Measurements from ENCODE around the gene ATP2B3.

Gene ATP2B3

DNA sequence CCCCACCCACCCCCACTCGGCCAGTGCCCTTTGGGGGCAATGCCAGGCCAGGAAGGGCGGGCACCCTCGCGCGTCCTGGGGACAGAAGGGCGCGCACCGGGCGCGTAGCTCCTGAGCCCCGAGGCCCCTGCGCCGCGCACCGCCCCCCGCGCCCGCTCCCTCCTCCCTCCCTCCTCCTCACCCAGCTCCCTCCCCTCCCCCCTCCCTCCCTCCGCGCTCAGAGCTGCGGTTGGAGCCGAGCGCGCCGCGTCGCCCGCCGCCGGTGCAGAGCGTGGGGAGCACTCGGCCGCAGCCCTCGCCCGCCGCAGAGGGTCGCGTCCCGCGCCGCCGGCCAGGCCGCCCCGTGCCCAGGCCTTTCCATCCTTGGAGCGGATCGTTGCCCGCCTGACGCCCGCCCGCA lies at the start of gene ATP2B3:
ATP2B3 (plus strand) TSS at position 220 of the 400 bp plus-strand sequence. CDS start 18,606 bp downstream, outside the sequence.
- Histone ChIP-seq H3K27me3 (replicated peaks; ENCODE audit: control insufficient read depth, insufficient read depth, low read length) (peaks cover 56% of the 10 kb centered on the region), H3K36me3 (ENCODE audit: control insufficient read depth, insufficient read depth, low read length, severe bottlenecking) (no peaks in the 10 kb centered on the region), H3K9me3 (ENCODE audit: control insufficient read depth, low read length) (no peaks in the 10 kb centered on the region), H3K9ac (ENCODE audit: low read length) (no peak within 1 kb of the TSS), H3K4me3 (ENCODE audit: low read length) (no peak within 1 kb of the TSS), H3K4me1 (ENCODE audit: control insufficient read depth, insufficient read depth, low read length) (peaks cover 9% of the 10 kb centered on the region)
- no peak for DNase-seq (ENCODE audit: low read depth)

DNA sequence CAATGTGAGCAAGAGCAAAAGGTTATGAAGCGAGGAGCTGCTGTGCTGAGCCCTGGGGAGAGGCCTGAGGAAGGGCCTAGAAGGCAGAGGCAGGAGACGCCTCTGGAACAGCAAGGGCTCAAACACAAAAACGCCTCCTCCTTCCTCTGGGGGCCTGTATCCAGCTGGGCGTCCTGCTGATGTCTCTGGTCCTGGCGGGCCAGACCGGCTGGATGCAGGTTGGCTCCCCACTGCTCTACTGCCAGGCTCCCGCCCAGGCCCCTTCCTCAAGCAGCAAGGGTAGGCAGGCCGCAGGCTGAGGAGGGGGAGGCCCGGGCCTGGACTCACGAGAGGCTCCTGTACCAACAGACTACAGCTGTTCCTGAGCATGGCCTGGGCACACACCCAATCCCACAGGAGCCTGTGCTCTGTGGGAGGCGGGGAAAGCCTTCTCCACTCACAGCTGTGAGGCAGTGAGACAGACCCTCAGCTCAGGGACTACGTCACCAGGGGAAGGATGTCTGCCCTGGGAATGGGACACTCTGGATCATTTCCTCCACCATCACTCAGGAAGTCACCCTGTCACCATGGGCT lies 49.3 kb upstream of the ATP2B3 start:
- H3K9ac ChIP-seq (ENCODE audit: low read length): no peak overlapping the region
- H3K4me3 ChIP-seq (ENCODE audit: low read length): no peak overlapping the region
- DNase-seq (ENCODE audit: low read depth): no peak
- peaks cover 3% of the 10 kb centered on the region for H3K4me1 ChIP-seq (ENCODE audit: control insufficient read depth, insufficient read depth, low read length)
- no peaks in the 10 kb centered on the region for H3K36me3 ChIP-seq (ENCODE audit: control insufficient read depth, insufficient read depth, low read length, severe bottlenecking)
- H3K27me3 ChIP-seq (replicated peaks; ENCODE audit: control insufficient read depth, insufficient read depth, low read length): peaks cover 4% of the 10 kb centered on the region
- H3K9me3 ChIP-seq (ENCODE audit: control insufficient read depth, low read length): no peaks in the 10 kb centered on the region

DNA sequence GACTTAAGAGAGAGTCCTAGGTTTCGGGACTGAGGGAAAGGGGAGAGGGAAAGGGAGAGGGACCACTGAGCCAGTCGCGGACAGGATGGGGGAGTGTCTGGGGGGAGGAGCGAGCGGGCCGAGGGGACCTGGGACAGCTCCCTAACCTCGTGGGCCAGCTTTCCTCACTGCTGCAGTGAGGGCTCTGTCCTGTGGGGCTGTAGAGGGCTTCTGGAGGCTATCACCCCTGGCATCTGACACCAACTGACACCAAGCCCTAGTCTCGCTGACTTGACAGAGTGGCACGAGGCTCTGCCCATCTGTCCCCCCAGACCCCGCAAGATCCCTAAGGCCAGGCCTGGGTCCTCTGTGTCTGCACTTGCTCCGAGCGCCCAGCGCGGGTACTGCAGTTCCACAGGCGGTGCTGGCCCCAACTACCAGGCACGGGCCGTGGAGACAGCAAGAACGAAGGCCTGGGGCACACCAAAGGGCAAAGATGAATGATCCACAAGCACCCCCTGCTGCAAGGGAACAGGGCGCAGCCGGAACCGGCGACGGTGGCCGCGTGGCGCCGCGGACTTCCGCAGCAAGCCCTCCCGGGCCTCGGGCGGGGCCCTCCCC lies 47.5 kb upstream of the ATP2B3 start:
- peak; percentile 46 for DNase-seq (ENCODE audit: low read depth)
- no peaks in the 10 kb centered on the region for H3K9me3 ChIP-seq (ENCODE audit: control insufficient read depth, low read length)
- peak overlapping the region; percentile 85 for H3K4me3 ChIP-seq (ENCODE audit: low read length)

DNA sequence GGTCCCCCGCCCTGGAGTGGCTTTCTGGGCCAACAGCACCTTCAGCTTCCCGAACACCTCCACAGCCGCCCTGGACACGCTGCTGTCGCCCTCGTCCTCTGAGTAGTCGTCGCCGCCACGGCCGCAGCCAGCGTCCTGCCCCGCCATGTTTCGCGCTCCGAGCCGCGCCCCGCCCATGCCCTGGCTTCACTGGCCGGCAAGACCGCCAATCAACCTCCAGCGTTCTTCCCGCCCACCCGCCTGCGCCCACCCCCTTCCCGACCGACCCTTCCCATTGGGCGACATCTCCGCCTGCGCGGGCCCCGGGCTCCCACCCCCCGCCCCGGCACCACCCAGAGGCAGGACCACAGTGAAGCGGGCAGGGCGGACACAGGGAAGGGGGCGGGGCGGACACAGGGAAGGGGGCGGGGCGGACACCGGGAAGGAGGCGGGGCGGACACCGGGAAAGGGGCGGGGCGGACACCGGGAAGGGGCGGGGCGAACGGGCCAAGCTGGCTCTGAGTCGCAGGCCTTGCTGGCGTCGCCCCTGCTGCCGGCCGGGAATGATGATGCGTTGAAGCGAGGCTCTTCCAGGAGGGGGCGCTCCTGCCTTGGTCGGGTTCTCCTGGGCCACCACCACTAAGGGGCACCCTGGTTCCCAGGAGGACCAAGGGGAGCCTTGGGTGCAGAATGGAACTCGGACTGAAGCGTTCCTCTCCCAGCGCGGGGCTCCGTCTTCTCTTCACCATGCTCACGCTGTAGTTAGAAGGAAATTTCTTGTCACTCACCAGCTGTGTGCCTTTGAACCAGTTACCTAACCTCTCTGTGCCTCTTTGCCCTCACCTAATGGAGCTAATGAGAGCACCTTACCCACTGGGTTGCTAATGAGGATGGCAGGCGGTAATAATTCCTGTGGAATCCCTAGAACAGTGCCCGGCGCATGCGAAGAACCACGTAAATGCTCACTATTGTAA lies 46.8 kb upstream of the ATP2B3 start, which contains the start of gene HAUS7:
HAUS7 (minus strand) TSS at position 166 of the 953 bp plus-strand sequence; CDS start at position 147, 19 bp downstream.
- Histone ChIP-seq H3K4me1 (ENCODE audit: control insufficient read depth, insufficient read depth, low read length) (peaks cover 7% of the 10 kb centered on the region), H3K9me3 (ENCODE audit: control insufficient read depth, low read length) (no peaks in the 10 kb centered on the region), H3K36me3 (ENCODE audit: control insufficient read depth, insufficient read depth, low read length, severe bottlenecking) (no peaks in the 10 kb centered on the region), H3K4me3 (ENCODE audit: low read length) (peak within 1 kb of the TSS; percentile 85), H3K27me3 (replicated peaks; ENCODE audit: control insufficient read depth, insufficient read depth, low read length) (peaks cover 4% of the 10 kb centered on the region), H3K9ac (ENCODE audit: low read length) (peak within 1 kb of the TSS; percentile 78)
- DNase-seq (ENCODE audit: low read depth): peak; percentile 92

More for the DNA sequence above, 47.5 kb upstream of the ATP2B3 start:
- Histone ChIP-seq H3K36me3 (ENCODE audit: control insufficient read depth, insufficient read depth, low read length, severe bottlenecking) (no peaks in the 10 kb centered on the region), H3K4me1 (ENCODE audit: control insufficient read depth, insufficient read depth, low read length) (peaks cover 3% of the 10 kb centered on the region), H3K9ac (ENCODE audit: low read length) (peak overlapping the region; percentile 78), H3K27me3 (replicated peaks; ENCODE audit: control insufficient read depth, insufficient read depth, low read length) (peaks cover 4% of the 10 kb centered on the region)

DNA sequence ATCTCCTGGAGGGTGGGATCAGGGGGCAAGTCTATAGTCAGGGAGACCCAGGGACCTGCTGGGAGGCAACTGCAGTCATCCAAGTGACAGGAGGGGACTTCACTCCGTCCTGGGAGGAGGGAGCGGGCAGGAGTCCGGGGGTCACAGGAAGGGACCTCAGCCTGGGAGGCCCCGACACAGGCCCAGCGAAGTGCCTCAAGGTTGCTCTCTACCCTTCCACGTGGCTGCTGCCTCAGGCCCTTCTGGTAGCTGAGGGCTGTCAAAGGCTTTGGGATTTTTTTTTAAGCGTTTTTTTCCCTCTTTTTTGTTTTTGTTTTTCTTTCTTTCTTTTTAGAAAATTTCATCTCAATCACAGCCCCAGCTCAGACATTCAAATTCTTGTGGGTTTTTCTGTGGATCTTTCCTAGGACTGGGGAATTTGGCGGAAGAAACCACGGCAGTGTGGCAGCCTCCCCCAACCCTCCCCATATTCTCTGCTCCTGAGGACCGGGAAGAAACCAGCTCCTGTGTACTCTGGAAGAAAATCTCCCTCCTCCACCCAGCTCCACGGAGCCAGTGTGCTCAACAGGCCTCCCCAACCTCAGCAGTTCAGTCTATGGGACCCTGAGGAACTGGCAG lies 45.7 kb upstream of the ATP2B3 start:
- Histone ChIP-seq H3K9ac (ENCODE audit: low read length) (no peak overlapping the region), H3K4me3 (ENCODE audit: low read length) (no peak overlapping the region), H3K27me3 (replicated peaks; ENCODE audit: control insufficient read depth, insufficient read depth, low read length) (peaks cover 4% of the 10 kb centered on the region), H3K36me3 (ENCODE audit: control insufficient read depth, insufficient read depth, low read length, severe bottlenecking) (no peaks in the 10 kb centered on the region), H3K9me3 (ENCODE audit: control insufficient read depth, low read length) (no peaks in the 10 kb centered on the region), H3K4me1 (ENCODE audit: control insufficient read depth, insufficient read depth, low read length) (peaks cover 7% of the 10 kb centered on the region)
- peak; percentile 17 for DNase-seq (ENCODE audit: low read depth)

DNA sequence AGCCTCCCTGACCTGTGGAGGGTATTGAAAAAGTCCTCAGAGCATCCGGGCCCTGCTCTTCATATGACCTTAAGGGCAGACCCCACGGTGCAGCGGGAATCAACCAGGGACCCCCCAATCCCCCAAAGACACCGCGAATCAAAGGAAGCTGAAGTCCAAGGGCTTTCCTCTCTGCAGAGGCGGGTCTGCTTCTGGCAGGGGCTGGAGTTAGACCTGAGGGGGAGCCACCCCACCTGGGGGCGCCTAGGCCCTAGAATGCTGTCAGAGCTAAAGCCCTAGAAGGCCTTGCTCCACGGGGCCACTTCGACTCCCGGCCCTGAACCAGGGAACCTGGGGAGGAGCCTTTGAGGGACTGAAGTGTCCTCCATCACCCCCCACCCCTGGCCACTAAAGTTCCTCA lies 44.3 kb upstream of the ATP2B3 start:
- DNase-seq (ENCODE audit: low read depth): no peak
- H3K9me3 ChIP-seq (ENCODE audit: control insufficient read depth, low read length): no peaks in the 10 kb centered on the region
- H3K4me1 ChIP-seq (ENCODE audit: control insufficient read depth, insufficient read depth, low read length): peaks cover 16% of the 10 kb centered on the region
- no peak overlapping the region for H3K9ac ChIP-seq (ENCODE audit: low read length)
- no peaks in the 10 kb centered on the region for H3K36me3 ChIP-seq (ENCODE audit: control insufficient read depth, insufficient read depth, low read length, severe bottlenecking)
- H3K4me3 ChIP-seq (ENCODE audit: low read length): no peak overlapping the region
- no peaks in the 10 kb centered on the region for H3K27me3 ChIP-seq (replicated peaks; ENCODE audit: control insufficient read depth, insufficient read depth, low read length)

DNA sequence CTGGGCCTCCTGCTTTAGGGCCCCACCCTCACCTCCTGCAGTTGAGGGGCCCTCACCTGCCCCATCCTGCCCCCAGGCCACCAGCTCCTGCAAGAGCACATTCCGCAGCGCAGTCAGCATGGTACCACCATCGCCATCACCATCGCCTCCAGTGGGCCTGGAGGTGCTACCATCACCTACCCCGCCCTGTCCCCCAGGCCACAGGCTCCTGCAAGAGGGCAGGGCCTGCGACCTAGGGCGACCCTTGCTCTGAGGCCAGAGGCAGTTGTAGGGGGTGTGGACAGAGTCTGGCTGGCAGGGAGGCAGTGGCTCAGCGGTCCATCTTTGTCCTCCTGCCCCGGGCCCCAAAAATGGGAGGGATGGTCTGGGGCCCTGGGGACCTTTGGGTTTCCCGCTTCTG lies 43.2 kb upstream of the ATP2B3 start:
- DNase-seq (ENCODE audit: low read depth): no peak
- Histone ChIP-seq H3K4me3 (ENCODE audit: low read length) (no peak overlapping the region), H3K9me3 (ENCODE audit: control insufficient read depth, low read length) (no peaks in the 10 kb centered on the region), H3K36me3 (ENCODE audit: control insufficient read depth, insufficient read depth, low read length, severe bottlenecking) (no peaks in the 10 kb centered on the region), H3K4me1 (ENCODE audit: control insufficient read depth, insufficient read depth, low read length) (peaks cover 16% of the 10 kb centered on the region), H3K9ac (ENCODE audit: low read length) (no peak overlapping the region), H3K27me3 (replicated peaks; ENCODE audit: control insufficient read depth, insufficient read depth, low read length) (no peaks in the 10 kb centered on the region)

DNA sequence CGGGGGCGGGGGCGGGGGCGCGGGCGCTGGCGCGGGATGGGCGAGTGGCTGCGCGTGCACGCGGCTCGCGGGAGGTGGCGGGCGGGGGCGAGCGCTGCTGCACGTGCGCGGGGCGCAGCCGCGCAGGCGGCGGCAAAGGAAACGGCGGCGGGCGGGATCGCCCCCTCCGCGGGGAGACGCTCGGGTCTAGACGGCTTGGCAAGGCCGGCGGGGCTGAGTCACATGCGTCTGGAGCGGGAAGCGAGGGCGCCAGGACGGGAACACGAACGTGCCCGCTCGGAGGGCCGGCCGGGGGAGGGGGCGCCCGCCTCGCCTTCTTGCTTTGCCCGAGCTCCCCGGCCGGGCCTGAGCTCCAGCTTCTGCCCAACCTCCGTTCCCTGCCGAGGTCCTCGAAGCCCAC lies 42.7 kb upstream of the ATP2B3 start:
- DNase-seq (ENCODE audit: low read depth): peak; percentile 75
- no peak overlapping the region for H3K4me3 ChIP-seq (ENCODE audit: low read length)

DNA sequence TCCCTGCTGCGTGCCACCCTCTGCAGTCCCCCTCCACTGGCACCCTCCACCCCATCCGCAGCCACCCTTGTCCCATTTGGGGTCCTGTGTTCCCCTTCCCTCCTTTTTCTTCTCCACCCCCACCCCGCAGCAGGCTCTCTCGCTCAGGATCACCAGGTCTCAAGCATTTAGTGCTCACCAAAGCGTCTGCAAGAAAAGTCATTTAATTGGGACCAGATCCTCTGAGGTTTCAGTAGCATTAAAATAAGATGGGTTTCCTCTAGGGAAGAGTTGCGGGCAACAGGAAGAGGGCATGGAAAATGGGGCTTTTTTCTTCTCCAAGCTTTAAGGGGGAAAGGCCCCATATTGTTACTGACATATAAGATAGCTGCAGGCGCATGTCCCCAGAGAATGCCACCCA lies 42.2 kb upstream of the ATP2B3 start:
- Histone ChIP-seq H3K9ac (ENCODE audit: low read length) (no peak overlapping the region), H3K9me3 (ENCODE audit: control insufficient read depth, low read length) (no peaks in the 10 kb centered on the region), H3K4me1 (ENCODE audit: control insufficient read depth, insufficient read depth, low read length) (peaks cover 13% of the 10 kb centered on the region), H3K27me3 (replicated peaks; ENCODE audit: control insufficient read depth, insufficient read depth, low read length) (no peaks in the 10 kb centered on the region), H3K4me3 (ENCODE audit: low read length) (no peak overlapping the region), H3K36me3 (ENCODE audit: control insufficient read depth, insufficient read depth, low read length, severe bottlenecking) (no peaks in the 10 kb centered on the region)
- no peak for DNase-seq (ENCODE audit: low read depth)

More for the DNA sequence above, 42.7 kb upstream of the ATP2B3 start:
- H3K9me3 ChIP-seq (ENCODE audit: control insufficient read depth, low read length): no peaks in the 10 kb centered on the region
- H3K9ac ChIP-seq (ENCODE audit: low read length): no peak overlapping the region
- no peaks in the 10 kb centered on the region for H3K27me3 ChIP-seq (replicated peaks; ENCODE audit: control insufficient read depth, insufficient read depth, low read length)
- H3K36me3 ChIP-seq (ENCODE audit: control insufficient read depth, insufficient read depth, low read length, severe bottlenecking): no peaks in the 10 kb centered on the region
- H3K4me1 ChIP-seq (ENCODE audit: control insufficient read depth, insufficient read depth, low read length): peaks cover 14% of the 10 kb centered on the region

DNA sequence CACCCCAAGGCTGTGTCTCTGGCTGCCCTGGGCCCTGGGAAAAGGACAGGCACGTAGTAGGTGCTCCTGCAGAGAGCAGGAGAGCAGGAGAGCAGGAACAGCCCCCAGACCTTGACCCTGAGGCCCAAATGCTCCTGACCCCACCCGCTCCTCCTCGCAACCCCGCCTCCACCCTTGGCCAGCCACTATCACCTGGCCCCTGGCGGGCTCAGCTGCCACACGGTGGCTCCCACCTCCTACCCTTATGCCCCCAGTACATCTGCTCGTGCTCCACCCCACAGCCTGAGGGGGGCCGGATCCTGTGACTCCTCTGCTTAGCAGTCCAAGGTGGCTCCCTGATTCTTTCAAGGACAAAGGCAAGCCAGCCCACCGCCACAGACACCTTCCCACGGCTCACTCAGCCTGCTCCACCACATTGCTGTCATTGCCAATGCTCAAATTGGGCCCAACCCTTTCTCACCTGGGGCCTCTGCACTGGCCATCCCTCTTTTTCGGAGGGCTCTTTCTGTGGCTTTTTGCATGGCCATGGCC lies 41.6 kb upstream of the ATP2B3 start:
- no peak for DNase-seq (ENCODE audit: low read depth)
- no peak overlapping the region for H3K4me3 ChIP-seq (ENCODE audit: low read length)
- H3K27me3 ChIP-seq (replicated peaks; ENCODE audit: control insufficient read depth, insufficient read depth, low read length): no peaks in the 10 kb centered on the region
- H3K36me3 ChIP-seq (ENCODE audit: control insufficient read depth, insufficient read depth, low read length, severe bottlenecking): no peaks in the 10 kb centered on the region
- H3K9me3 ChIP-seq (ENCODE audit: control insufficient read depth, low read length): no peaks in the 10 kb centered on the region
- H3K4me1 ChIP-seq (ENCODE audit: control insufficient read depth, insufficient read depth, low read length): peaks cover 13% of the 10 kb centered on the region
- no peak overlapping the region for H3K9ac ChIP-seq (ENCODE audit: low read length)

All from adipocyte (in vitro differentiated cells).